Activated naive CD4-positive, alpha-beta T cell treated with anti-CD3 and anti-CD28 coated beads, Interleukin-2, amount 50 U/mL, for 16 hours (primary cell): ENCODE data around the gene TXN2.
"Not testable (repeated sequence)": the region's sequence is repeated elsewhere in the genome, so short reads cannot be mapped to it uniquely, and the experiment has no call there.

Experiments used
- DNase-seq: peaks from one replicate; pipeline ENCODE4 v3.0.0-alpha.2; 2020

The TXN2 gene

GRCh38 chr22:36425977-36426523, 55.4 kb downstream of the TXN2 start:
- DNase-seq: no peak

GRCh38 chr22:36424901-36425579, 56.4 kb downstream of the TXN2 start:
- DNase-seq: no peak

GRCh38 chr22:36424466-36424865, 57.0 kb downstream of the TXN2 start:
- not testable (repeated sequence) for DNase-seq

GRCh38 chr22:36423461-36424404, 57.7 kb downstream of the TXN2 start:
- DNase-seq: no peak

GRCh38 chr22:36422287-36423014, 59.0 kb downstream of the TXN2 start:
- DNase-seq: no peak

- DNase-seq: no peak
Measured at GRCh38 chr22:36419912-36420882, 61.2 kb downstream of the TXN2 start.

GRCh38 chr22:36419177-36419911, 62.1 kb downstream of the TXN2 start:
- no peak for DNase-seq

GRCh38 chr22:36417281-36417686, 64.2 kb downstream of the TXN2 start:
- DNase-seq: no peak
